Measurements from ENCODE around the gene SLC7A5.

Gene SLC7A5

GRCh38 chr16:87833548-87833947, 35.8 kb downstream of the SLC7A5 start:
- peaks cover 44% of the 10 kb centered on the region for H3K36me3 ChIP-seq (ENCODE audit: control insufficient read depth, insufficient read depth, low read length)

DNA sequence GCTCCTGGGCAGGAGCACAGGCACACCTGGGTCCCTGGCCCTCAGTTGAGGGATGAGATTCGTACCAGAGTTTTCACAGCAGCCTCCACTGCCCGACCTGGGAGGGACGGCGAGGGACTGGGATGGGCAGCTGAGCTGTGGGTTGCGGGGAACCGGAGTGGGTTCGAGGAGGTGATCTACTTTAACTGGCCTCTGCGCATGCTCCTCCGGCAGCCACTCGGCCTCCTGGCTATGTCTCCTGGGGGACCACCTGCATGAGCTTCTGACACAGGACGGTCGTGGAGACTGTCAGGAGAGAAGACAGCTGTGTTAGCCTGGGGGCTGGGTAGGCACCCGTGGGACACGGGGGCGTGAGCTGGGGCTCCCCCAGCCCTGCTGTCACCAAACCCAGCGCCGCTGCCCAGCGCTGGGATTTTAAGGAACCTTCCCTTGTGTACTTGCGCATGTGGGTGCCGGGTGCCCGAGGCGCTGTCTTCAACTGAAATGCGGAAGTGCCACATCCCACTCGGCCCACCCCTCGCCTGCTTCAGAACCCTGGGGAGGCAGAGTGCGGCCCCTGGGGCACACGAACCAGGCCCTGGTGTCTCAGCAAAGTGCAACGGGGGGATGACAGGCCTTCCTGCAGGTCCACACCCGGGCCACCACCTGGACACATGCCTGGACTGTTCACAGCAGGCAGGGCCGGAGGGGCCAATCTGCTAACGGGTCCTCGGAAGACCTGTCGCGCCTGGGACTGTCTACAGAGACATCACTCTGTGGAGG, 36.4 kb downstream of the SLC7A5 start:
- peaks cover 42% of the 10 kb centered on the region for H3K36me3 ChIP-seq (ENCODE audit: control insufficient read depth, insufficient read depth, low read length)

More at GRCh38 chr16:87833548-87833947, 35.8 kb downstream of the SLC7A5 start:
- no peaks in the 10 kb centered on the region for H3K4me1 ChIP-seq (ENCODE audit: control insufficient read depth, insufficient read depth, low read length, poor library complexity, severe bottlenecking)
- H3K27me3 ChIP-seq (replicated peaks; ENCODE audit: control insufficient read depth, insufficient read depth, low read length, poor library complexity, severe bottlenecking), result no peaks in the 10 kb centered on the region
- H3K27ac ChIP-seq (ENCODE audit: insufficient read depth, low read length, poor library complexity, severe bottlenecking), result no peak overlapping the region
- H3K4me3 ChIP-seq (ENCODE audit: insufficient read depth, low read depth, low read length, poor library complexity, severe bottlenecking), result no peak overlapping the region
- no peak for DNase-seq
- H3K9me3 ChIP-seq (ENCODE audit: control insufficient read depth, low read length), result no peaks in the 10 kb centered on the region

DNA sequence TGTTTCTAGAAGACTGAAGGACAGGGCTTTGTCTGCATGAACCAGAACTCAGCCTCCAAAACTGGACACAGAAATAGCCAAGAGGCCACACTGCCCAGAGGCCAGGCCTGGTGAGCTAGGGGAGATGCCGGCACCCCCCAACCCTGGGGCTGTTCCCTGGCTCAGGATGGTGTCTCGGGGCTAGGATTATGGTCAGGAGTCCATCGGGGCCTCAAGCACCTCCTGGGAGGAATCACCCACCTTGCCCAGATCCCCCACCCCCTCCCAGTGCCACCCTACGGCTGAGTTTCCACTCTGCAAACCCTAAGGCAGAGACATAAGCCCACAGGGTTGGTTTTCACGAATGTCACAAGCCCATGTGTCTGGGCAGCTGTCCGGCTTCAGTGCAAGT, 37.2 kb downstream of the SLC7A5 start:
- no peak overlapping the region for H3K4me3 ChIP-seq (ENCODE audit: insufficient read depth, low read depth, low read length, poor library complexity, severe bottlenecking)
- no peaks in the 10 kb centered on the region for H3K9me3 ChIP-seq (ENCODE audit: control insufficient read depth, low read length)
- H3K4me1 ChIP-seq (ENCODE audit: control insufficient read depth, insufficient read depth, low read length, poor library complexity, severe bottlenecking), result no peaks in the 10 kb centered on the region
- no peak overlapping the region for H3K27ac ChIP-seq (ENCODE audit: insufficient read depth, low read length, poor library complexity, severe bottlenecking)
- no peak for DNase-seq
- peaks cover 34% of the 10 kb centered on the region for H3K36me3 ChIP-seq (ENCODE audit: control insufficient read depth, insufficient read depth, low read length)
- no peaks in the 10 kb centered on the region for H3K27me3 ChIP-seq (replicated peaks; ENCODE audit: control insufficient read depth, insufficient read depth, low read length, poor library complexity, severe bottlenecking)

More for the DNA sequence above, 36.4 kb downstream of the SLC7A5 start:
- Histone ChIP-seq H3K4me1 (ENCODE audit: control insufficient read depth, insufficient read depth, low read length, poor library complexity, severe bottlenecking) (no peaks in the 10 kb centered on the region), H3K9me3 (ENCODE audit: control insufficient read depth, low read length) (no peaks in the 10 kb centered on the region), H3K27ac (ENCODE audit: insufficient read depth, low read length, poor library complexity, severe bottlenecking) (no peak overlapping the region), H3K4me3 (ENCODE audit: insufficient read depth, low read depth, low read length, poor library complexity, severe bottlenecking) (no peak overlapping the region), H3K27me3 (replicated peaks; ENCODE audit: control insufficient read depth, insufficient read depth, low read length, poor library complexity, severe bottlenecking) (no peaks in the 10 kb centered on the region)
- DNase-seq, result no peak

DNA sequence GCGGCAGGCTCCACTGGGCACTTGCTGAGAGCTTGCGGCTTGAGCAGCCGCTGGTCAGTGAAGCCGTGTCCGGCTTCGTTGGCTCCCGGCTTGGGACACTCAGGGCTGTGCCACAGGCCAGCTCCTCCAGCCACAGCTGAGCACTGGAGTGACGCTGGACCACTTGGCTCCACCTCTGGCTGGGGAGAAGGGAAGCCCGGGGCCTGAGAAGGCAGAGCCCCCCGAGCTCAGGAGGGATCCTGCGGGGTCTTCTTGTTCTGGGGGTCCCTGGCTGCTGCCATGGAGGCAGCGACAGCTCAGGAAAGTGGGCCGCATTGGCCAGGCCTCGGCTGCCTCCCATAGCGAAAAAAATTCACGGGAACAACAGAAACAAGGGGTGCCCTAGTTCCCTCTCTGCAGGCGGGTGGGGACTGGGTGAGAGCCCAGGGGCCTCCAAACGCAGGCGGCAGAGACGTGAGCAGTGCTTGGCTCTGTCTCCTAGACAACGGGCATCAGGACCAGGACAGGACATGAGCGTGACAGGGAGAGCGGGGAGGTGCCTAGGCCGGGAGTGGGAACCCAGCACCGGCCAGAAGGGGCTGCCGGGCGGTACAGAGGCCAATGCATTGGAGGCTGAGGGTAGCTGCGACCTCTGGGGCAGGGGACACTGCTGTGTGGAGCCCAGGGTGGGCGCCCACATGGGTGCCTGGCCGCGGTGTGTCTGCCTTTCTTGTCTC, 37.7 kb downstream of the SLC7A5 start:
- Histone ChIP-seq H3K4me1 (ENCODE audit: control insufficient read depth, insufficient read depth, low read length, poor library complexity, severe bottlenecking) (no peaks in the 10 kb centered on the region), H3K9me3 (ENCODE audit: control insufficient read depth, low read length) (no peaks in the 10 kb centered on the region), H3K27me3 (replicated peaks; ENCODE audit: control insufficient read depth, insufficient read depth, low read length, poor library complexity, severe bottlenecking) (no peaks in the 10 kb centered on the region), H3K36me3 (ENCODE audit: control insufficient read depth, insufficient read depth, low read length) (peaks cover 28% of the 10 kb centered on the region), H3K27ac (ENCODE audit: insufficient read depth, low read length, poor library complexity, severe bottlenecking) (no peak overlapping the region), H3K4me3 (ENCODE audit: insufficient read depth, low read depth, low read length, poor library complexity, severe bottlenecking) (no peak overlapping the region)
- DNase-seq, result no peak

- no peak overlapping the region for H3K27ac ChIP-seq (ENCODE audit: insufficient read depth, low read length, poor library complexity, severe bottlenecking)
- no peak overlapping the region for H3K4me3 ChIP-seq (ENCODE audit: insufficient read depth, low read depth, low read length, poor library complexity, severe bottlenecking)
- no peaks in the 10 kb centered on the region for H3K9me3 ChIP-seq (ENCODE audit: control insufficient read depth, low read length)
- peaks cover 21% of the 10 kb centered on the region for H3K36me3 ChIP-seq (ENCODE audit: control insufficient read depth, insufficient read depth, low read length)
- no peaks in the 10 kb centered on the region for H3K27me3 ChIP-seq (replicated peaks; ENCODE audit: control insufficient read depth, insufficient read depth, low read length, poor library complexity, severe bottlenecking)
- no peak for DNase-seq
- H3K4me1 ChIP-seq (ENCODE audit: control insufficient read depth, insufficient read depth, low read length, poor library complexity, severe bottlenecking), result no peaks in the 10 kb centered on the region
Measured at GRCh38 chr16:87830673-87831420, 38.5 kb downstream of the SLC7A5 start.

- Histone ChIP-seq H3K4me3 (ENCODE audit: insufficient read depth, low read depth, low read length, poor library complexity, severe bottlenecking) (no peak overlapping the region), H3K4me1 (ENCODE audit: control insufficient read depth, insufficient read depth, low read length, poor library complexity, severe bottlenecking) (no peaks in the 10 kb centered on the region), H3K27me3 (replicated peaks; ENCODE audit: control insufficient read depth, insufficient read depth, low read length, poor library complexity, severe bottlenecking) (no peaks in the 10 kb centered on the region), H3K9me3 (ENCODE audit: control insufficient read depth, low read length) (no peaks in the 10 kb centered on the region), H3K27ac (ENCODE audit: insufficient read depth, low read length, poor library complexity, severe bottlenecking) (no peak overlapping the region), H3K36me3 (ENCODE audit: control insufficient read depth, insufficient read depth, low read length) (peaks cover 20% of the 10 kb centered on the region)
- DNase-seq, result no peak
Measured at GRCh38 chr16:87829988-87830672, 39.2 kb downstream of the SLC7A5 start.

- no peak for DNase-seq
Measured at GRCh38 chr16:87829622-87829980, 39.7 kb downstream of the SLC7A5 start.

GRCh38 chr16:87828907-87829621, 40.2 kb downstream of the SLC7A5 start:
- Histone ChIP-seq H3K36me3 (ENCODE audit: control insufficient read depth, insufficient read depth, low read length) (peaks cover 19% of the 10 kb centered on the region), H3K27me3 (replicated peaks; ENCODE audit: control insufficient read depth, insufficient read depth, low read length, poor library complexity, severe bottlenecking) (no peaks in the 10 kb centered on the region), H3K9me3 (ENCODE audit: control insufficient read depth, low read length) (no peaks in the 10 kb centered on the region), H3K4me3 (ENCODE audit: insufficient read depth, low read depth, low read length, poor library complexity, severe bottlenecking) (no peak overlapping the region), H3K4me1 (ENCODE audit: control insufficient read depth, insufficient read depth, low read length, poor library complexity, severe bottlenecking) (no peaks in the 10 kb centered on the region), H3K27ac (ENCODE audit: insufficient read depth, low read length, poor library complexity, severe bottlenecking) (no peak overlapping the region)
- no peak for DNase-seq

More at GRCh38 chr16:87829622-87829980, 39.7 kb downstream of the SLC7A5 start:
- no peaks in the 10 kb centered on the region for H3K4me1 ChIP-seq (ENCODE audit: control insufficient read depth, insufficient read depth, low read length, poor library complexity, severe bottlenecking)
- H3K36me3 ChIP-seq (ENCODE audit: control insufficient read depth, insufficient read depth, low read length), result peaks cover 20% of the 10 kb centered on the region
- H3K9me3 ChIP-seq (ENCODE audit: control insufficient read depth, low read length), result no peaks in the 10 kb centered on the region
- H3K27ac ChIP-seq (ENCODE audit: insufficient read depth, low read length, poor library complexity, severe bottlenecking), result no peak overlapping the region
- no peaks in the 10 kb centered on the region for H3K27me3 ChIP-seq (replicated peaks; ENCODE audit: control insufficient read depth, insufficient read depth, low read length, poor library complexity, severe bottlenecking)
- H3K4me3 ChIP-seq (ENCODE audit: insufficient read depth, low read depth, low read length, poor library complexity, severe bottlenecking), result no peak overlapping the region
